Measurements from ENCODE around the gene COL5A3.
"Not testable (repeated sequence)": the region's sequence is repeated elsewhere in the genome, so short reads cannot be mapped to it uniquely, and the experiment has no call there.

Gene COL5A3

GRCh38 chr19:9937001-9937411 lies 73.3 kb downstream of the COL5A3 start:
- DNase-seq (ENCODE audit: low spot score): no peak

DNA sequence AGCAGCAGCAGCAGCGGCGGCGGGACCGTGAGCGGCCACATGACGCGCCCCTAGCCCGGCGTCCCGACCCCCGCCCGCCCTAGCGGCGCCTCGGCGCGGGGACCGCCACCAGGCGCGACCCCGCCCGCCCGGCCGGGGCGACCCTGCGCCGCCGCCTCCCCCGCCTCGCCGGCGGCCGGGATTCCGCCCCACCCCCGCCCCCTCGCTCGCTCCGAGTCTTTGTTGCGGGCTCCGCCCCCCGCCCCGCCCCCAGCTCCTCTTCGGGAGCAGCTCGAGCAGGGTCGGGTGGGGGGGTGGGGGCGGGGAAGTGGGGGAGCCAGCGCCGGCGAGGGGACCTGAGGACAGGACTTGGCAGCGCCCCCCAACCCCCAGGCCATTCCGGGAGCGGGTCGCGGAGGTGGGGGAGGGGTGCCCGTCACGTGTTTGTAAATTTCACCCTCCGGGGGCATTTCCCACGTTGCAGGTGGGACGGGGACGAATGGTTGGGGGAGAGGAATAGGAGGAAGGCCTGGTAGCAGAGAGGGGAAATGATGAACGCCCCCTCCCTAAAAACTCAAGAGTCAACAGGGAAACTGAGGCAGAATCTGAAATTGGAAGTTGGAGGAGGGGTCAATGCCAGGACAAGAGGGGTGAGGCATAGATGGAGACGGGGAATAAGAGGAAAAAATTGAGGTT lies 73.8 kb downstream of the COL5A3 start, which contains the start of gene OLFM2:
Gene OLFM2 (minus strand): TSS at position 190 of the 675 bp plus-strand sequence. CDS start 149 bp downstream, at position 41.
- DNase-seq (ENCODE audit: low spot score): no peak

GRCh38 chr19:9935506-9936325 lies 74.6 kb downstream of the COL5A3 start:
- DNase-seq (ENCODE audit: low spot score): no peak

GRCh38 chr19:9934132-9934950 lies 76.0 kb downstream of the COL5A3 start:
- peak; percentile 66 for DNase-seq (ENCODE audit: low spot score)

GRCh38 chr19:9932835-9933234 lies 77.5 kb downstream of the COL5A3 start:
- DNase-seq (ENCODE audit: low spot score): no peak

GRCh38 chr19:9931629-9932028 lies 78.7 kb downstream of the COL5A3 start:
- DNase-seq (ENCODE audit: low spot score): no peak

GRCh38 chr19:9923440-9923839 lies 86.9 kb downstream of the COL5A3 start:
- no peak for DNase-seq (ENCODE audit: low spot score)

GRCh38 chr19:9922782-9923379 lies 87.4 kb downstream of the COL5A3 start:
- not testable (repeated sequence) for DNase-seq (ENCODE audit: low spot score)

DNA sequence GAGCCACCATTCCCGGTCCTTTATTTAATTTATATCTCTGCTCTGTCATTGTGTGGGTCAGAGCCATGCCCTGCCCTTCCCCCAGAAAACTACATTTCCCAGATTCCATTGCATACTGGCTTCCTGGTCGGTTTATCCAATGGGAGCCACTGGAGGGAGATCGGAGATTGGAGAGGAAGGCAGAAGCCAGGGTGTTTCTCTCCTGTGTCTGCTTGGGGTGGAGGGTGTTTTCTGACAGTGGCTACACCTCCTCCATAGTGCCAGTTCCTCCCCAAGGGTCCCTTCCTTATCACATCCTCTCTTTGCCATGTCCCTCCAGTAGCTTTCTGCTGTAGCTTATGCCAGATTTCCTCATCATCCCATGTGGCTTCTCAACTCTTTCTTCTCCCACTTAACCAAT lies 93.0 kb downstream of the COL5A3 start:
- no peak for DNase-seq (ENCODE audit: low spot score)

DNA sequence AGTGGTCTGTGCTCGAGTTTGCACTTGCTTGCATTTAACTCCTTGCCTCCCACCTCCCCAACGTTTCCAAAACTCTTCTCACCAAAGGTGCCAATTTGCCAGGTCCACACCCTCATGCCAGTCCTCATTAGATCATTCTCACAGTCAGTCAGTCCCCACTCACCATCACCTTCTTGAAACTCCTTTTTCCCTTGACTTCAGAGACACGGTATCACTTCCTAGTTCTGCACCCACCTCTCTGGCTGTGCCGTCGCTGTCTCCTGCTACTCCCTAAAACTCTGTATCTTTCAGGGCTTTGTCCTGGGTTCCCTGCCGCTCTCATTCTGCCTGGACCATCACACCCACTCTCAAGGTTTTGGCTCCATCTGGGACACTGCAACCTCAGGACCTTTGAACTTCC lies 93.6 kb downstream of the COL5A3 start:
- no peak for DNase-seq (ENCODE audit: low spot score)

GRCh38 chr19:9914315-9915207 lies 95.7 kb downstream of the COL5A3 start:
- peak; percentile 81 for DNase-seq (ENCODE audit: low spot score)

GRCh38 chr19:9914001-9914314 lies 96.3 kb downstream of the COL5A3 start:
- no peak for DNase-seq (ENCODE audit: low spot score)

GRCh38 chr19:9913237-9914000 lies 96.9 kb downstream of the COL5A3 start:
- no peak for DNase-seq (ENCODE audit: low spot score)

- DNase-seq (ENCODE audit: low spot score): no peak
Observed at GRCh38 chr19:9912551-9913236, 97.6 kb downstream of the COL5A3 start.

GRCh38 chr19:9911524-9912185 lies 98.6 kb downstream of the COL5A3 start:
- no peak for DNase-seq (ENCODE audit: low spot score)

- DNase-seq (ENCODE audit: low spot score): no peak
Observed at GRCh38 chr19:9910625-9911024, 99.7 kb downstream of the COL5A3 start.
